ENCODE measurements around the gene PDS5A.
"Not testable (repeated sequence)": the region's sequence is repeated elsewhere in the genome, so short reads cannot be mapped to it uniquely, and the experiment has no call there.

Gene PDS5A

DNA sequence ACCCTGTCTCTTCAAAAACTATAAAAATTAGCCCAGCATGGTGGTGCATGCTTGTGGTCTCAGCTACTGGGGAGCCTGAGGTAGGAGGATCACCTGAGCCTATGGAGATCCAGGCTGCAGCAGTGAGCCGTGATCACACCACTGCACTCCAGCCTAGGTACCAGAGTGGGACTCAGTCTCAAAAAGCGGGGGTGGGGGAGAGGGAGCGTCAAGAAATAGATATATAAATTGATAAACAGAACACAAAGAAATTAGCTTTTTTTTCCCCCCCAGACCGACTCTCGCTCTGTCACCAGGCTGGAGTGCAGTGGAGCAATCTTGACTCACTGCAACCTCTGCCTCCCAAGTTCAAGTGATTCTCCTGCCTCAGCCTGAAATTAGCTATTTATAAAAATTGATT lies 14.1 kb downstream of the PDS5A start:
- no peak overlapping the region for H3K27ac ChIP-seq
- TF ChIP-seq, protein P1, sequence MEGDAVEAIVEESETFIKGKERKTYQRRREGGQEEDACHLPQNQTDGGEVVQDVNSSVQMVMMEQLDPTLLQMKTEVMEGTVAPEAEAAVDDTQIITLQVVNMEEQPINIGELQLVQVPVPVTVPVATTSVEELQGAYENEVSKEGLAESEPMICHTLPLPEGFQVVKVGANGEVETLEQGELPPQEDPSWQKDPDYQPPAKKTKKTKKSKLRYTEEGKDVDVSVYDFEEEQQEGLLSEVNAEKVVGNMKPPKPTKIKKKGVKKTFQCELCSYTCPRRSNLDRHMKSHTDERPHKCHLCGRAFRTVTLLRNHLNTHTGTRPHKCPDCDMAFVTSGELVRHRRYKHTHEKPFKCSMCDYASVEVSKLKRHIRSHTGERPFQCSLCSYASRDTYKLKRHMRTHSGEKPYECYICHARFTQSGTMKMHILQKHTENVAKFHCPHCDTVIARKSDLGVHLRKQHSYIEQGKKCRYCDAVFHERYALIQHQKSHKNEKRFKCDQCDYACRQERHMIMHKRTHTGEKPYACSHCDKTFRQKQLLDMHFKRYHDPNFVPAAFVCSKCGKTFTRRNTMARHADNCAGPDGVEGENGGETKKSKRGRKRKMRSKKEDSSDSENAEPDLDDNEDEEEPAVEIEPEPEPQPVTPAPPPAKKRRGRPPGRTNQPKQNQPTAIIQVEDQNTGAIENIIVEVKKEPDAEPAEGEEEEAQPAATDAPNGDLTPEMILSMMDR (conservative IDR thresholded peaks at IDR 0.05; ENCODE audit: low read depth): no peak
- DNase-seq (ENCODE audit: low spot score): no peak
- ChIA-PET CTCF (interaction anchor here (0.7 to 0.9 kb wide), 2 partner anchors 26 to 362 kb away, joined by 3 read pairs; no protein-coding TSS in a partner anchor), POLR2A (ENCODE audit: low non-redundant PET) (no interaction called here)

DNA sequence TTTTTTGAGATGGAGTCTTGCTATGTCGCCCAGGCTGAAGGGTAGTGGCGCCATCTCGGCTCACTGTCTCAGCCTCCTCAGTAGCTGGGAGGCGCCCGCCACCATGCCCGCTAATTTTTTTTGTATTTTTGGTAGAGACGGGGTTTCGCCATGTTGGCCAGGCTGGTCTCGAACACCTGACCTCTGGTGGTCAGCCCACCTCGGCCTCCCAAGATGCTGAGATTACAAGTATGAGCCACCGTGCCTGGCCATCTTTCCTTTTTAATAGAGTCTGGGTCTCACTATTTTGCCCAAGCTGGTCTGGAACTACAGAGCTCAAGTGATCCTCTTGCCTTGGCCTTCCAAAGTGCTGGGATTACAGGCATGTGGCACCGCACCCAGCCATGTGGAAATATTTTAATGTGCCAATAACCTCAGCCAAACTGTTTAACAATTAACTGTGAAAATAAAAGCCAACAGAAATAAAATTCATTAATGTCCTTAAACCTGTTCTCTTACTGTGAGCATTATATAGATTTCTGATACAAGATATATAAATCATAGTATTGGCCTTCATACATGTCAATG lies 16.3 kb downstream of the PDS5A start:
- DNase-seq (ENCODE audit: low spot score): no peak
- H3K27ac ChIP-seq: no peak overlapping the region
- POLR2A ChIA-PET (ENCODE audit: low non-redundant PET): no interaction called here
- TF ChIP-seq, protein P1 (conservative IDR thresholded peaks at IDR 0.05; ENCODE audit: low read depth): no peak
- CTCF ChIA-PET: interaction anchor here (0.6 to 0.7 kb wide), 3 partner anchors 10 to 39 kb away, joined by 3 to 4 read pairs (median 3); no protein-coding TSS in a partner anchor

DNA sequence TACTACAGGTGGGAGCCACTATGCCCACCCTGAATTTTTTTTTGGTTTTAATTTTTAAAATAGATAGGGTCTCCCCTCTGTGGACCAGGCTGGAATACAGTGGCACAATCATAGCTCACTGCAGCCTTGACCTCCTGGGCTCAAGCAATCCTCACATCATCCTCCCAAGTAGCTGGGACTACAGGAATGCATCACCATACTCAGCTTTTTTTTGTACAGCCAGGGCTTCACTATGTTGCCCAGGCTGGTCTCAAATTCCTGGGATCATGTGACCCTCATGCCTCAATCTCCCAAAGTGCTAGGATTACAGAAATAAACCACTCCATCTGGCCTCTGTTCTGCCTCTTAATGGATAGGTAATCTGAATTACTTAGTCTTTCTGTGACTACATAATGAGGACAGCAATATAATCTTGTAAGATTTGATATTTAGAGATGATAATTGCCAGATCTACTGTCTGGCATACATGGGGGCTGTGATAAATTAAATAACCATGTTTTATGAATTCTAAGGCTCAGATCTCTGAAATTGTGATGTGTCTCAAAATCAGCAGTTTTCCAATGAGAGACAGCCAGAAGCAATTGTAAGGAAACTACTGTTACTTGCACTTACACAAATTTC lies 26.7 kb downstream of the PDS5A start:
- ChIA-PET CTCF (no interaction called here), POLR2A (ENCODE audit: low non-redundant PET) (no interaction called here)
- H3K27ac ChIP-seq: no peak overlapping the region
- DNase-seq (ENCODE audit: low spot score): no peak
- TF ChIP-seq, protein P1 (conservative IDR thresholded peaks at IDR 0.05; ENCODE audit: low read depth): no peak

DNA sequence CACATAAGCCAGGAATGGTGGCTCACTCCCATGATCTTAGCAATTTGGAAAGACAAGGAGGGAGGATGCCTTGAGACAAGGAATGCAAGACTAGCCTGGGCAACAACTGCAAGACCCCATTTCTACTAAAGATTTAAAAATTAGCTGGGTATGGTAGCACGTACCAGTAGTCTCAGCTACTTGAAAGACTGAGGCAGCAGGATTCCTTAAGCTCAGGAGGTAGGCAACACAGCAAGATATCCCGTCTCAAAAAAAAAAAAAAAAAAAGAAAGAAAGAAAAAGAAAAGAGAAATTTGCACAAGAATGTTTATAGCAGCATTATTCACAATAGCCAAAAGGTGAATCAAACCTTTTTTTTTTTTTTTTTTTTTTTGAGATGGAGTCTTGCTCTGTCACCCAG lies 29.7 kb downstream of the PDS5A start:
- DNase-seq (ENCODE audit: low spot score): no peak
- POLR2A ChIA-PET (ENCODE audit: low non-redundant PET): no interaction called here
- TF ChIP-seq, protein P1 (conservative IDR thresholded peaks at IDR 0.05; ENCODE audit: low read depth): no peak
- CTCF ChIA-PET: no interaction called here
- H3K27ac ChIP-seq: no peak overlapping the region

DNA sequence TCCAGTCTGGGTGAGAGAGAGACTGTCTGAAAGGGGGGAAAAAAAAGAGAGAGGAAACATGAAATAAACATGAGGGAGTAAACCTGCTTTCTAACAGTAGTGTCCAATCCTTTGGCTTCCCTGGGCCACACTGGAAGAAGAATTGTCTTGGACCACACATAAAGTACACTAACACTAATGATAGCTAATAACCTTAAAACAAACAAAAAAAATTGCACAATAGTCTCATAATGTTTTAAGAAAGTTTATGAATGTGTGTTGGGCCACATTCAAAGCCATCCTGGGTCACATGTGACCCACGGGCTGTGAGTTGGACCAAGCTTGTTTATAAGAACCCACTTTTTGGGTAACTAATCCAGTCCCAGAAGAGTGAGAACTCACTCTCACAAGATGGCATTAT lies 30.3 kb downstream of the PDS5A start:
- ChIA-PET POLR2A (ENCODE audit: low non-redundant PET) (no interaction called here), CTCF (no interaction called here)
- TF ChIP-seq, protein P1 (conservative IDR thresholded peaks at IDR 0.05; ENCODE audit: low read depth): no peak
- DNase-seq (ENCODE audit: low spot score): no peak
- H3K27ac ChIP-seq: no peak overlapping the region

DNA sequence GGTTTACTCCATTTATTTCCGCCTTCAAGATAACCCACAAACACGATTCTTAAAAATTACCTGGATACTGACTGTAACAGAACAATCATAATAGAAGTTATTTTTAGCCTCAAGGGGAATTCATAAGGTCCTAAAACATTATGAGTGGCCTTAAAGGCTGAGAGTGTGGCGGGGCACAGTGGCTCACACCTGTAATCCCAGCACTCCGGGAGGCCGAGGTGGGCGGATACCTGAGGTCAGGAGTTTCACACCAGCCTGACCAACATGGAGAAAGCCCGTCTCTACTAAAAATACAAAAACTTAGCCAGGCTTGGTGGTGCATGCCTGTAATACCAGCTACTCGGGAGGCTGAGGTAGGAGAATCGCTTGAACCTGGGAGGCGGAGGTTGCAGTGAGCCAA lies 33.5 kb downstream of the PDS5A start:
- CTCF ChIA-PET; POLR2A ChIA-PET (ENCODE audit: low non-redundant PET); DNase-seq (ENCODE audit: low spot score); H3K27ac ChIP-seq: not testable (repeated sequence)

DNA sequence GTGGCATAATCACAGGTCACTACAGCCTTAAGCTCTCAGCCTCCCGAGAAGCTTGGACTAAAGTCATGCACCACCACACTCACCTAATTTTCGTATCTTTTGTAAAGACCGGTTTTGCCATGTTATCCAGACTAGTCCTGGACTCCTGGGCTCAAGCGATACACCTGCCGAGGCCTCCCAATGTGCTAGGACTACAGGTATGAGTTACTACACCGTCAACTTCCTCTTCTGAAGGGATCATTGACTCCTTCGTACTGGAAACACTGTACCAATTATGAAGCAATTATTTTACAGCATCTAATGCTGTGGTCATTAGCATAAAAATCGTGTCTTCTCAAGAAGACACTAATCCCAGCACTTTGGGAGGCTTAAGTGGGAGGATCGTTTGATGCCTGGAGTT lies 35.2 kb downstream of the PDS5A start:
- TF ChIP-seq, protein P1 (conservative IDR thresholded peaks at IDR 0.05; ENCODE audit: low read depth): no peak
- POLR2A ChIA-PET (ENCODE audit: low non-redundant PET): no interaction called here
- no peak overlapping the region for H3K27ac ChIP-seq
- CTCF ChIA-PET: no interaction called here
- no peak for DNase-seq (ENCODE audit: low spot score)

All from RWPE1 (cell line).